ENCODE data around the gene FBLN2.

The FBLN2 gene

DNA sequence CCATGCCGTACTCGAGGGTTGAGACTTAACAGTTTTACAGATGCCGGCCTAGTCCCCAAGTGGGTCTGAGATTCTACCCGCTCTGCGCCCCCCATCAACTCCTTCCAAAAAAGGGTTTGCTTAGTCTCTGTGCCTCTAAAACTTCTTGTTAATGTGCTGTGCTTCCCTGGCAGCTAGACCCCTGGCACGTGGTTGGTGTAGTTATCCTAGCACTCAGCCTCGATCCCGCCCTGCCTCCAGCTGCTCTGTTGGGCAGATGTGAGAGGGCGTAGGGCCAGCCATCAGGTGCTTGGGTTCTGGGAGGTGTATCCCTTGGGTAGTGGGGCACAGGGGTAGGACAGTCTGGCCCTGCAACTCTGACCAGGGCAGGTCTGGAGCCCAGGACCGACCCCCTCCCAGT, 79.5 kb downstream of the FBLN2 start:
- DNase-seq = no peak

DNA sequence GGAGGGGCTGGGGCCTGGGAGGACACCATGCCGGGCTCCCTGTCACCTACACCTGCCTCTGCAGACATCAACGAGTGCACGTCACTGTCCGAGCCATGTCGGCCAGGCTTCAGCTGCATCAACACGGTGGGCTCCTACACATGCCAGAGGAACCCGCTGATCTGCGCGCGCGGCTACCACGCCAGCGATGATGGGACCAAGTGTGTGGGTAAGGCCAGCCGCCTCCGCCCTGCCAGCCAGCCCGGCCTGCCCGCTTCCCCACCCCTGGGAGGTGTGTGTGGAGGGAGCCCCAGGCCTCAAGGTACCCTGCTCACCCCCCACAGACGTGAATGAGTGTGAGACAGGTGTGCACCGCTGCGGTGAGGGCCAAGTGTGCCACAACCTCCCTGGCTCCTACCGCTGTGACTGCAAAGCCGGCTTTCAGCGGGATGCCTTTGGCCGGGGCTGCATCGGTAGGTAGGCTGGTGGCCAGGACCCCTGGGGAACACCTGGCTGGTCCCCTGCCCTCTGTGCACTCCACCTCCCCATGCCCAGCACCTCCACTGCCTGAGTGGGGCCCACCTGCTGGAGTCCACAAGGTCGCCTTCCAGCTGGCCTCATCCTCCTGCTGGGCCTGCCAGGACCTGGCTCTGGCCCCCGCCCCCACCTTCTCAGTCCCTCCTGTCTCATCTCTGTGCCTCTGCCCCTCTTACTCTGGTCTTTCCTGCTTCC, 80.1 kb downstream of the FBLN2 start:
- no peak for DNase-seq

DNA sequence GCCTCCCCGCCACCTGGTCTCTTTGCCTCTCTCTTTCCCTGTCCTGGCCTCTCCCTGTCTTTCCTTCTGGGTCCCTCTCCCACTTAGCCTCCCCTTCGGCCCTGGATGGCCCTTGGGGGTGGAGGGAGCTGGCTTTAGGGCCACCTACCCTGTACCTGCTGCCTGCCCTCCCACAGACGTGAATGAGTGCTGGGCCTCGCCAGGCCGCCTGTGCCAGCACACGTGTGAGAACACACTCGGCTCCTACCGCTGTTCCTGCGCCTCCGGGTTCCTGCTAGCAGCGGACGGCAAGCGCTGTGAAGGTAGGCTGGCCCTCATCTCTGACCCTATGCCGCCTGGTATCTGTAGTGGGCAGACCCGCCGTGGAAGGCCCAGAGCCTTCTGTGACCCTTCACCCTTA, 80.7 kb downstream of the FBLN2 start:
- DNase-seq = no peak

DNA sequence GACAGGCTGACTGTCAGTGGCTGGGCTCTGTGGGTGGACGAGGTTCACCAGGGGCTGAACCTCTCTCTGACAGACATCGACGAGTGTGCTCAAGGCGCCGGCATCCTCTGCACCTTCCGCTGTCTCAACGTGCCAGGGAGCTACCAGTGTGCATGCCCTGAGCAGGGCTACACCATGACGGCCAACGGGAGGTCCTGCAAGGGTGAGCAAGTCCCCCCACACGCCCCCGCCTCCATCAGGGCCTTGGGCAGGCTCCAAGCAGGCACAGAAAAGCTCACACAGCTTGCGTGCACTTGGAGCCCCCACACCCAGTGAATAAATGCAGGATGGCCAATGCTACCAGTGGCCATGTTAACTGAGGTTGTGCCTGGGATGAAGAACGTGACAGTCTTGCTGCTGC, 82.3 kb downstream of the FBLN2 start:
- no peak for DNase-seq

DNA sequence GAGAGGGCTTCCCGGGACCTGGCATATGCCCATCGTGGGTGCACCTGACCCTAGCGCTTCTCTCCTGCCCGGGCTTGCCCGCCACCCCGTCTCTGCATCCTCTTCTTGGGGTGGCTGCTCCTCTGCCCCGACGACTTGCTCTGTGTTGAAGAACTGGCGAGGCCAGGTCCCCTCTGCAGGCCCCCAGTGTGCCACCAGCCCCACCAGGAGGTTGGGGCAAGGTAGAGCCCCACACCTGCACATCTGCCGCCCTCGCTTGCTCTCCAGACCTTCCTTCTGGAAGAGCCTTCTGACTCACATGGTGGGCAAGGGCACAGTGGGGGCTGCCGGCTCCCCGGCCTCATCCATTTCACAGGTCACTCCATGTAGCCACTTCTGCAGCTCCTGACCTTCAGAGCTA, 84.3 kb downstream of the FBLN2 start:
- no peak for DNase-seq

DNA sequence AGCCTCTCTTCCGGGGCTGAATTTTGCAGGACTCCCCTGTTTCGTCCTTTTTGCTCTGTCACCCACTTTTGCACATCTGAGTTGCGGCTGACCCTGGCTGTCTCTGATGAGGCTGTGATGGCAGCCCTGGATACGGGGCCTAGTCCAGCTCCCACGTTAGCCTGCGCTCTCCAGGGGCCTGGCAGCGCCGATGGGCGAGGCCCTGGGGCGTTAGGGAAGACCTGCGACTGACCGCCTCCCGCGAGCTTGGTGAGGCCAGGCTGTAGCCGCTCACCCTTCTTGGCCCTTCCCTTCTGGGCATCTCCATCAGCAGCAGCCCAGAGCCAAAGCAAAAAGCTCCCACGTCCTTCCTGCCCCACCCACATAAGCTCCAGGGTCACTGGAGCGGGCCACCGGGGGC, 85.2 kb downstream of the FBLN2 start:
- no peak for DNase-seq

DNA sequence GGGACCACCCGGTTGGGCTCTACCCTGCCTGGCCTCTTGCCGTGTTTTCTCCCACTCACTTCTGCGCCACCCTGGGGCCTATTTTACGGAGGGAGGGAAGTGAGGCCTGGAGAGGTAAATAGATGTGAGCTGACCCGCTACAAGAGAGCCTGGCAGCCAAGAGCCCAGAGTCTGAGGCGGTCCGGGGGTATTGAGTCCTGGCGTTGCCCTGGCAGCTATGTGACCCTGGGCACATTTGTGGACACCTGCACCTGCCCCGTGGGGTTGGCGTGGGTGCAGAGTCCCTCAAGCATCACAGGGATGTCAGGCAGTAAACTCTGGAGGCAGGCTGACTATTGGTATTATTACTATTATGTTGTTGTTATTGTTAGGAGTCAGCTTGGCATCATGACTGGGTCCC, 85.7 kb downstream of the FBLN2 start:
- DNase-seq = no peak

DNA sequence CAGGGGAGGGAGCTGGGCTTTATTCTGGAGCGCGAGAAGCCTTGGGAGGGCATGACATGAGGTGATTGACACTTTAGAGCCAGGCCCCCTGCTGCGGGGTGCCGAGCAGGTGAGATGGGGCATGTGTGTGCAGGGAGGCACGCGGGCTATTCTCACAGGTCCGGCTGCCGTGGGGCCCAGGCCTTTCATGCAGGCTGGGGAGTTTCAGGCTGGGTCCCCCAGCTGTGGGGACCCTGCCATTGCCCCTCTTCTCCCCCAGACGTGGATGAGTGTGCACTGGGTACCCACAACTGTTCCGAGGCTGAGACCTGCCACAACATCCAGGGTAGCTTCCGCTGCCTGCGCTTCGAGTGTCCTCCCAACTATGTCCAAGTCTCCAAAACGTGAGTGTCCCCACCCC, 87.3 kb downstream of the FBLN2 start:
- DNase-seq = no peak

DNA sequence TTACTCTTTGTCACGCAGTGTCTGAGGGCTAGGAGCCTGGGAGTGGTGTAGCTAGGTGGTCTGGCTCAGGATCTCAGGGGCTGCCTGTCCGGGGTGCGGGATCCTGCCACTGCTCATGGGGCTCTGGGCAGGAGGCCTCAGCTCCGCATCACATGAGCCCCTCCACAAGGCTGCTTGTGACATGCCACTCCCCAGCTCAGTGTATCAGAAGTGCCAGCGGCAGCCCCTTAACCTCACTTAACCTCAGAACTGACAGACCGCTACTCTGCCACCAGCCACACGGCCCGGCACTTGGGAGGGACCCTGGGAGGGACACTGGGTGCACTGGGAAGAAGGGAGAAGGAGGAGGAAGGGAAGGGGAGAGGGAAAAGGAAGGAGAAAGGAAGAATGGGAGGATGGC, 87.9 kb downstream of the FBLN2 start:
- DNase-seq = no peak

DNA sequence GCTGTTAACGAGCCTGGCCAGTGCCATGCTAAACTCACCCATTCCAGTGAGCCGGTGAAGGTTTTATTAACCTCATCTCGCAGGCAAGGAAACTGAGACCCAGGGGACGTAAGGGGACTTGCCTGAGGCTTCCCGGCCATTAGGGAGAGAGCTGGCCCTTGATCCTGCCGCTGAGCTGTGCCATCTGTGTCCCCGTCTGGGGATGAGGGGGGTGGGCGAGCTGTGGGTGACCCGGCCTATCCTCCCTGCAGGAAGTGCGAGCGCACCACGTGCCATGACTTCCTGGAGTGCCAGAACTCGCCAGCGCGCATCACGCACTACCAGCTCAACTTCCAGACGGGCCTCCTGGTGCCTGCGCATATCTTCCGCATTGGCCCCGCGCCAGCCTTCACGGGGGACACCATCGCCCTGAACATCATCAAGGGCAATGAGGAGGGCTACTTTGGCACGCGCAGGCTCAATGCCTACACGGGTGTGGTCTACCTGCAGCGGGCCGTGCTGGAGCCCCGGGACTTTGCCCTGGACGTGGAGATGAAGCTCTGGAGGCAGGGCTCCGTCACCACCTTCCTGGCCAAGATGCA, 88.5 kb downstream of the FBLN2 start:
- no peak for DNase-seq

DNA sequence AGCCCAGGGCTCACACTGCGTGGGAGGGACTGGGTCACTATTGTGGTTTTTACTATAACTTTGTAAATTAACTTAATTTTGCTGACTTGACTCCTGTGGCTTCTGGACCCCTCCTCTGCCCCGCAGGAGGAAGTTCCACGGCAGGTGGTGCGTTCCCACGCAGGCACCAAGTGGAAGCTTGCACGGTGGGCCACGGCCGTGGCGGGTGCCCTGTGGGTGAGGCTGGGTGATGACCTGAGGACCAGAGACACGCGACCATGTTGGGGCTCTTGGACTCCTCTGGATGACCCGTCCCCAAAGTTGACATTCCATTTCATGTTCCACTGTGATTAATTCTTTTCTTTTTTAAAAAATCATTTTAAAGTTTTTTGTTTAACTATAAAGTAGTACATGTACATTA, 89.0 kb downstream of the FBLN2 start:
- no peak for DNase-seq

DNA sequence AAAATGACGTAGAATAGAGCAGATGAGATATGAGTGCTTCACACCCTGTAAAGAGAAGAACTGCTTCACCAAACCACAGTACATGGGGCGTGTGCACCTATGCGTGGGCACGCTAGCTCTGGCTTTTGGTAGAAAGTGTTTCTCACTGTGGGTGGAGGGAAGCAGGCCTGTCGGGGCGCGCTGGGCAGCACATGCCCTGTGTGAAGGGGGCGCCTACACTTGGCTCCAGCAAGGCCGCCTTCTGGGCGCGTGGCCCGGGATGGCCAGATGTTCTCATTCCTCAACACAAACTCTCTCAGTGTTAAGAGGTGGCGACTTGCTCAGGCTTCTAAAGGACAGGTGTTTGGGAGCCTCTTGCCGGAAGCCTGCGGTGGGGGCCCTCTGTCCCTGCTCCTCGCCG, 90.0 kb downstream of the FBLN2 start:
- DNase-seq = no peak

DNA sequence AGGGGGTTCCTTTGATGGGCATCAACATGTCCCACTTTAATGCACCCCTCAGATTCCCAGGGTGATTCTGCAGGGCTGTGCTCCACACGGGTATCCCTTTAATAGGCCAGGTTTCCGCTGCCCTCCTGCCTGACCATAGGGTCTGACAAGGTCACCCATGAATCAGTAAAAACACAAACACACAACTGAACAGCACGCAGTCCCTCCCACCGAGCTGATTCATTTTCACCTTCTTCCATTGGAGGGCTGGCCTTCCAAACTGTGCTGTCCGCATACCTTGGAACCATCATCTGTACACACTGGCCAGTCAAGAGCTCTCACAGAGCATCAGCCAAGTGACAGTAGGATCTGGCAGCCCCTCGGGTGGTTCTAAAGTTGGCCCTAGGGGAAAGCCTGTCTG, 93.7 kb downstream of the FBLN2 start:
- DNase-seq = no peak

DNA sequence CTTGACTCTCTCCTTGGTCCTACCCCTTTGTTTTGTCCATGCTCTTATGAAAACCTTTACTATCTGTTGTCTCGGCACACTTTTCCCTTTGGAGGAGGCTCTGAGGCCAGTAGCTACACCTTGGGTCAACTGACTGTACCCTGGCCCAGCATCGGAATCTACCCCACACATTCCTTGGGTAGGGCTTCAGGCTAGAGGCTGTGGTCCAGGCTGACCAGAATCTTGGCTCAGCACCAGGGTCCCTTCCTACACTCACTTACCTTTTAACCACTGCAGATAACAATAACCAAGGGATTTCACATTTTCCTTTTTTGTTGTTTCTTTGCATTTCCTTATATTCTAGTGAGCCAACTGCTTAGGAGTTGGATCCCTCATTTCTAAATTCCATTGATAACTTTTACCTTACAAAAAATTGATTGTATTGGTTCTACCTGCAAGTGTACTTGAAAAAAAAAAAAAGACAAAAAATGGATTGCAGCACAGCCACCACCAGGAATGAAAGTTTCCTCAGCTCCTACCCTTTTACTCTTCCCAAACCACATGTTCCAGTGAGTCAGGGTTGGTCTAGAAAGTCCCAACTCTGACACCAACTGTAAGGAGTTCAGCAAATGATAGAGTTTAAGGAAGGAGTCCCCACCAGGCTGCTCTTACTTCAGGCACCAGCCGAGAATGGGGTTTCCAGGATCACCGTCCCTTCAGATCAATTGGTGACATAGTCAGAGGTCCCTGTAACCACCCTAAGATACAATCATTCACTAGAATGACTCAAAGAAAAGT, 95.6 kb downstream of the FBLN2 start:
- peak; percentile 37 for DNase-seq

DNA sequence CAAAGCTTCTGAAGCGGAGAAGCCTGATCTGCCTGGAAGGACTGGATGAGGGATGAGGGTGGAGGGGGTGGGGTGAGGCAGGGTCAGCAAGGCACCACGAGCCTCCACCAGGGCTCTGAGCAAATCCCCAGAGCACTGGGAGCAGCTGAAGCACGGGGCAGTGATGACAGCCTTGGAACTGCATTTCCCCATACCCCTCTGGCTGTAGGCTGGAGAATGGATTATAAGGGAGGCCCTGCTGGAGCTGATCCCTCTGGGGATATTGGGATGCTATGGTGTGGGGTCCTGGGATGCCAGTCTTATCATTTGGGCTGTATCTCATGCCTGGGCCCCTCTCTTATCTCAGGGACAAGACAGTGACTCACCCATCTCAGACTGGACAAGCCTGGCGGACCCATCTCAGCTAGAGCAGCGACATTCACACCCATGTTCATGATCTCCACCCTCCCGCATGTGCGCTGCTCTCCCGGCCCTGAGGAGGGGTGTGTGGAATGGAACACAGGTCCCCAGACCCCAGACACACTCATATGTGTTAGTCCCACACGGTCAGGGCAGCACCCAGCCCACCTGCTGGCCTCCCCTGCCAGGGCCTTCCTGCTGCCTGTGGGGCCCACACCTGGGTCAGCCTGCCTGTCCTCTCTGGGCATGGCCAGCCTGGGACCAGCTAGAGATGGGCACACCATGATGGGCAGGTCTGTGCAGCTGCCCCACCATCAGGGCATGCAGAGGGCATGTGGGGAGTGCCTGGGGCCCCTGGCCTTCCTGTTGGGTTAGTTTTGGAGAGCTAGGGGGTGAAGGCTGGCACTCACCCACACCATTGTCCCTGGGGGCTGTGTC, 97.1 kb downstream of the FBLN2 start:
- no peak for DNase-seq

DNA sequence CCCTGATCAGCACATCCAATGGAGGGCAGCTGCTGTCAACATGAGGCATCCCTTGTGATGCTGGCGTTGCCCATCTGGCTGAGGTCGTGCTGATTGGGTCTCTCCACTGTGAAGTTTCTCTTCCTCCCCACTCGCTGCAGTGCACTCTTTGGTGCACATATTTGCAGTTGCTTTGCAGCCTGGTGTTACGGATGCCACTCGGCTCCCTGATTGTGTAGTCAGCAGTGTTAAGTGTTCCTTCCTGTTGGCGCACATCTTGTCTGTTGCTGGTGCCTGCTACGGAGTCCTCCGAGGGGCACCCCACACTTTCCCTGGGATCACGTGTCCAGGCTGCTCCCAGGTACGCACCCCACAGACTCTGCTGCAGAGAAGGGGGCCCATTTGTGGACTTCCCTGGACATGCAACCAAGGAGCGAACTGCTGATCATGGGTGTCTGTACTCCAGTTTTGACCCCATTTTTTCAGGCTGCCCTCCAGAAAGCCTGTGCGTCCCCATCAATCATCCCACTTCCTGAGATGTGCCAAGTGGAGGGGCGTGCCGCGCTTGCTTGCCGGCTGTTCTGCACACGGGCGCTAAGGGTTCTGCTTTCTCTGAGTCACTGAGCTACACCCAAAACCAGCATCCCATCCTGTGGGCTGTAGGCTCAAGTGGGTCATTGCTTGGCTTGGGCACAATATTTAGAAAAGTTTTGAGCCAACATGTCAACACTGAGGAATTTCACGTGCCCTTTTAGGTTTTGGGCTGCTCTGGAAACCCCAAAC, 98.6 kb downstream of the FBLN2 start:
- DNase-seq = peak; percentile 52

DNA sequence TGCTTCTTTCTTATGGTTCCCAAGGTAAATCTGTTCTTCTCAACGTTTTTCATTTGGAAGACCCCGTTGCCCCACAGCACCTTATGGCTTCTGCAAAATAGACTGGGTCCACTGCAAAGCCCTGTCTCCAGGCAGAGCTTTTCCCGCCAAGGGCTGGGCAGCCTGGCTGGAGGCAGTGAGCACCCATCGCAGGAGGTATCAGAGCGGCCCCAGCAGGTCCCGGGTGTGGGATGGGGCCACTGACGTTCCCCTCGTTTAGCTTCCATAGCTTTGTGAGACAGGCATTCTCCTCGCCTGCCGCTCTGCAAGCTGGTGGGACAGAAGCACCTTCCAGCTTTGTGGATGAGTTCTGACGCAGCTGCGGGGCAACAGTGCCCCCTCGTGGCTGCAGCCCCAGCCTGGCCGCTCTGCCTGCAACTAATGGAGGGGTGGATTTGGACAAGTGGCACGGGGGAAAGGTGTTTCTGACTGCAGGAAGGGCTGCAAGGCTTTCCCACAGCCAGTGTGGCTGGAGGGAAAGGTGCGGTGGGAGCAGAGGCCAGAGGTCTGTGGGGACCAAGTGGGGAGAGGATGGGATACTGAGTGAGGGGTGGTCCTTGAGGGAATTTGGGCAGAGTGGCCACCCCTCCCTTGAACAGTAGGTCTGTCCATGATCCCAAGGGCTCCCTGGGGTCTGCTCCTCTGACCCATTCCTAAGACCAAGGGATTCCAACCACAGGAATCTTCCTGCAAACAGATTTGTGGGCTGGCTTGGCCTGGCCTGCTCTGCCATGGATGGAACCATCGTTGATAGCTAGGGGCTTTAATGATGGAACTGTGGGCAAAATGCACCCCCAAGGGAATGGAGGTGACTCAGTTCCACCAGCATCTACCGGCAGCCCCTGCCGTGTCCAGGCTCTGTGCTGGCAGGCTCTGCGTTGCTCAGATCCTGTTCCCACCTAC, 99.4 kb downstream of the FBLN2 start:
- peak; percentile 74 for DNase-seq

DNA sequence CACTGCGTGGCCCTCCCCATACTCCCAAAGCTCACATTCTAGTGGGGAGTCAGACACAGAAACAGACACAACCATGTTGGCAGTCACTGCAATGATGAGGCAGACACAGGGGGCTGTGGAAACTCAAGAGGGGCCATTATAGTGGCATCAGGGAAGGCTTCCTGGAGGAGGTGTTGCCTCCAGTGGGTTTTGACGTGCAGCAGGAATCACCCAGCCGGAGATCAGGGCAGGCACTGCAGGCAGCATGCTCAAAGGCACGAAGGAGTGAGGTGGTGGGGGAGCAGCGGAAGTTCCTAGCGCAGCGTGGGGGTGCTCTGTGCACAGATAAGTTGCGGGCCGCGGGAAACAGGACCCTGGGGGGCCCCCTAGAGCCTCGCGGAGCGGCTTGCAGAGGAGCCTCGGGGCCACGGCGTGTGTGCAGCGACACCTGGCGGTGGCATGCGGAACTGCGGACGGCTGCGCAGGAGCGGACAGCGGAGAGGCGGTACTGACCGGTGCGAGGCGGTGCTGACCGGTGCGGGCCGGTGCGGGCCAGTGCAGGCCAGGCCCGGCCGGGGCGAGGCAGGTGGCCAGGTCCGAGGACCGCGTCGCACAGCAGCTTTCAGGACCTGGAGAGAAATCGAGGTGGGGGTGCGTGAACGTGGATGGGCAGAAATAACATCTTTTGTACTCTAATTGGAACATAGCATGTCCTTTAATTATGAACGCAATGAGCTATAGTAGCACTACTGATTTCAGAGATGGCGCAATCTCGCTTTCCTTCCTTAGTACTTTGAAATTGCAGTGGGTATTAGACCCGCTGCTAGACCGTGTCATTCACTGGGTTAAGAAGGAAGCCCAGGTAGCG, 101.5 kb downstream of the FBLN2 start:
- peak; percentile 75 for DNase-seq

DNA sequence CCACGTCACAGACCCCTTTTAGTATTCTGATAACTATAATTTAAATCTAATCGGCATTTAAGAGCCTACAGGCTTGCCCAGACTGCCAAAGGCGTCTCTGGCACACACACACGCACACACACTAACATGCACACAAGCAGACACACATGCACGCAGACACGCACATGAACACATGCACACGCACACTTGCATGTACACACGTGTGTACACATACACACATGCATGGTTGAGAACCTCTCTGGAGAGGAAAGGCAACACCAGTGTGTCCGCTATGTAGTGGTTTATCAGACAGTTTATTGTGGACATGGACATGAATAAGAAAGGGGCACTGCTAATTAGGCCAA, 102.1 kb downstream of the FBLN2 start:
- no peak for DNase-seq

DNA sequence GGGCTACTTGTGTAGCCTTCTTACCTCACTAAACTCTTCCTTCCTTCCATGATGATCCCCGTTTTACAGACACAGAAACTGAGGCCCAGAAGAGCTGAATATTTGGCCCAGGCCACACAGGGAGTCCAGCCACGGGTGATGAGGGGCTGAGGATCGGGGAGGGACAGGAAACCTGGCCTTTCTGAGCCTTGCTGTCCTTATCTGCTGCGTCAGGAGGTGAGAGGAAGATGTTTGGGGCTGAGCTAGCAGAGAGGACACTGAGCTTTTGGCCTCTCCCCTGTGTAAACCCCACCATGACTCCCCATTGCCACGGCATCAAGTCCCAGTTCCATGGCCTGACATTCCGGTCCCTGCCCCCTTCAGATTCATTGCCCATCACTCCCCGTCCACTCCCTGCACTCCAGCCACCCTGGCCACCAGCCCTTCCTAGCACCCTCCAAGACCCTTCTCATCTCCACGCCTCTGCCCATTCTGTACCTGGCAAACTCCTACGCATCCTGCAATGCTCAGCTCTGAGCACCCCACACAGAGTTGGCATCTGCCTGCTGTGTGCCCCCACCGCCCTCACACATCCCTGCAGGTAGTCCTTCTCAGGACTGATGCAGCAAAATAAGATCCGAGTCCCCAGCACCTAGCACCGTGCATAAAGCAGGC, 103.0 kb downstream of the FBLN2 start:
- no peak for DNase-seq
